ENCODE results near the gene ZBTB16. TPM values are rescaled to one million over a fixed set of nuclear protein-coding genes. Genes with fewer than 3 reads are reported as not detected.

The ZBTB16 gene
- total and polyA plus RNA-seq, 2 of the 4 experiments (the other 2 are of a cell fraction) = not detected

- no peak for ATAC-seq (ENCODE audit: low read depth)
- CTCF ChIA-PET = interaction anchor here (1.1 kb wide), 1 partner anchor 204 kb away, joined by 5 read pairs; no protein-coding TSS in a partner anchor
Observed at GRCh38 chr11:114057605-114058004, 1.9 kb upstream of the ZBTB16 start.

More at GRCh38 chr11:114057605-114058004, 1.9 kb upstream of the ZBTB16 start:
- no peaks in the 10 kb centered on the region for H3K36me3 ChIP-seq (ENCODE audit: control insufficient read depth, insufficient read depth, low read length)
- H3K27me3 ChIP-seq (ENCODE audit: control insufficient read depth, insufficient read depth, low read length) = peaks cover 61% of the 10 kb centered on the region
- no peak overlapping the region for H3K56ac ChIP-seq (ENCODE audit: extremely low read depth, insufficient read depth, low read length)
- H3K79me1 ChIP-seq (ENCODE audit: low read depth in 1 of 2, low read length in 2 of 2) = no peaks in the 10 kb centered on the region
- POLR2A ChIA-PET (ENCODE audit: unreplicated experiment) = no interaction called here
- no peak overlapping the region for H3K14ac ChIP-seq (replicated peaks; ENCODE audit: low read depth, low read length)
- H2BK120ac ChIP-seq (ENCODE audit: low read depth, low read length) = no peak overlapping the region
- no peak overlapping the region for H2BK20ac ChIP-seq (ENCODE audit: low read depth, low read length)
- H3K4me1 ChIP-seq (ENCODE audit: control insufficient read depth, insufficient read depth, low read length) = peaks cover 1% of the 10 kb centered on the region; the same call in 1 of the 2 replicates
- no TSS peak for BruUV-seq (replicated peaks)
- no peak overlapping the region for H2AK5ac ChIP-seq (ENCODE audit: low read depth, low read length)
- no peak for DNase-seq
- H3K9me3 ChIP-seq (ENCODE audit: control insufficient read depth, insufficient read depth, low read length) = no peaks in the 10 kb centered on the region
- no peak overlapping the region for H4K8ac ChIP-seq (ENCODE audit: low read depth in 2 of 2, low read length in 2 of 2)
- no peaks in the 10 kb centered on the region for H3K9me1 ChIP-seq (ENCODE audit: insufficient read depth, low read length)
- no peak overlapping the region for H4K91ac ChIP-seq (ENCODE audit: insufficient read depth, low read depth, low read length)
- H3K9ac ChIP-seq (ENCODE audit: low read depth, low read length) = no peak overlapping the region
- no peak overlapping the region for H2AFZ ChIP-seq (replicated peaks; ENCODE audit: low read length, poor library complexity)
- no peak overlapping the region for H3K27ac ChIP-seq (ENCODE audit: insufficient read depth, low read length)
- no peak overlapping the region for H3K4me3 ChIP-seq (ENCODE audit: insufficient read depth, low read depth, low read length)
- H2BK15ac ChIP-seq (ENCODE audit: low read depth, low read length) = no peak overlapping the region
- H3K18ac ChIP-seq (ENCODE audit: low read depth, low read length) = no peak overlapping the region
- no peaks in the 10 kb centered on the region; the same call in 1 of the 2 replicates for H4K20me1 ChIP-seq (ENCODE audit: insufficient read depth, low read length)
- H2AK9ac ChIP-seq (replicated peaks; ENCODE audit: low read depth, low read length, poor library complexity) = no peak overlapping the region
- in situ Hi-C loops (cut with MboI; ENCODE audit: low sequenced_read_pairs) (no loop called here), intact Hi-C loops (cut with micrococcal nuclease) (no loop called here), dilution Hi-C loops (cut with HindIII; ENCODE audit: low sequenced_read_pairs, unreplicated experiment) (no loop called here)
- no peak for TF ChIP-seq MAZ (IDR thresholded peaks at IDR 0.05; ENCODE audit: borderline replicate concordance, low read depth, low read length)
- TF ChIP-seq RCOR1 (IDR thresholded peaks at IDR 0.05; ENCODE audit: insufficient replicate concordance, low read length) = no peak
- no peak overlapping the region for H3K23ac ChIP-seq (ENCODE audit: low read depth, low read length)
- no CpG with 5 or more reads among the region's 1 CpG for WGBS, 2 experiments (ENCODE audit: extremely low coverage in 2 of 2, insufficient read length in 1 of 2)
- no peak overlapping the region for H4K5ac ChIP-seq (ENCODE audit: low read depth, low read length)
- no peak overlapping the region for H3K4ac ChIP-seq (ENCODE audit: low read depth, low read length)
- H2BK5ac ChIP-seq (ENCODE audit: low read depth, low read length, poor library complexity, severe bottlenecking) = no peak overlapping the region
- H3K4me2 ChIP-seq (ENCODE audit: low read depth, low read length) = no peak overlapping the region

All from IMR-90 (cell line).